HepG2 (cell line): ENCODE data around the gene CIITA. TPM values are rescaled to one million over a fixed set of nuclear protein-coding genes. Genes with fewer than 3 reads are reported as not detected.

Source experiments
- ATM ChIP-seq: fragments of 450-650 bp; IDR thresholded peaks from 2 replicates; pipeline ENCODE4 v1.7.1; 2017; ENCODE audit warnings: mild to moderate bottlenecking, borderline replicate concordance
- ATRX ChIP-seq: sonication (generic); formaldehyde crosslinking; IDR thresholded peaks from 2 replicates; pipeline ENCODE4 v1.4.0; 2020; ENCODE audit warnings: missing genetic modification reagents, borderline replicate concordance
- BATF2 ChIP-seq: sonication (generic); formaldehyde crosslinking; IDR thresholded peaks from 2 replicates; pipeline ENCODE4 v1.8.0; 2022; ENCODE audit warnings: mild to moderate bottlenecking, missing genetic modification reagents, moderate library complexity
- CREB1 ChIP-seq, 2 experiments: fragments of 450-650 bp in 1 of 2; IDR thresholded peaks; 2 replicates each; pipeline ENCODE4 v1.6.1; 2016 to 2017; ENCODE audit warnings: control low read depth in 1 of 2, mild to moderate bottlenecking in 1 of 2, missing compliant biosample characterization in 1 of 2, missing genetic modification characterization in 1 of 2
- GMEB2 ChIP-seq: IDR thresholded peaks from 2 replicates; pipeline ENCODE4 v1.6.1; 2016; ENCODE audit warnings: missing biosample characterization, missing genetic modification reagents, low read depth
- HMG20A ChIP-seq: IDR thresholded peaks from 2 replicates; pipeline ENCODE4 v1.6.1; 2016; ENCODE audit warnings: borderline replicate concordance
- IRF9 ChIP-seq: sonication (generic); formaldehyde crosslinking; IDR thresholded peaks from 2 replicates; pipeline ENCODE4 v1.8.0; 2022; ENCODE audit warnings: missing genetic modification reagents, mild to moderate bottlenecking, borderline replicate concordance
- RARG ChIP-seq: sonication (generic); formaldehyde crosslinking; IDR thresholded peaks from 2 replicates; pipeline ENCODE4 v1.4.0; 2020; ENCODE audit warnings: low read depth, mild to moderate bottlenecking, missing genetic modification reagents
- SP2 ChIP-seq: sonication (generic); formaldehyde crosslinking; IDR thresholded peaks from 2 replicates; pipeline ENCODE4 v1.5.1; 2020; ENCODE audit warnings: mild to moderate bottlenecking, missing genetic modification reagents
- STAT6 ChIP-seq: sonication (generic); formaldehyde crosslinking; IDR thresholded peaks from 2 replicates; pipeline ENCODE4 v1.4.0; 2020; ENCODE audit warnings: missing genetic modification reagents, mild to moderate bottlenecking, borderline replicate concordance
- TFAP4 ChIP-seq: sonication (generic); IDR thresholded peaks from 2 replicates; pipeline ENCODE4 v1.6.1; 2016; ENCODE audit warnings: low read depth, borderline replicate concordance
- TRIM22 ChIP-seq: fragments of 450-650 bp; IDR thresholded peaks from 2 replicates; pipeline ENCODE4 v1.6.1; 2017
- ZBTB20 ChIP-seq: sonication (generic); formaldehyde crosslinking; IDR thresholded peaks from 2 replicates; pipeline ENCODE4 v1.8.1; 2023; ENCODE audit warnings: missing genetic modification reagents, low read depth, mild to moderate bottlenecking, borderline replicate concordance
- ZFP1 ChIP-seq: IDR thresholded peaks from 2 replicates; pipeline ENCODE4 v1.6.1; 2016
- ZMYM2 ChIP-seq: sonication (generic); formaldehyde crosslinking; IDR thresholded peaks from 2 replicates; pipeline ENCODE4 v1.8.0; 2022; ENCODE audit warnings: mild to moderate bottlenecking, missing genetic modification reagents
- ZNF317 ChIP-seq: sonication (generic); formaldehyde crosslinking; IDR thresholded peaks from 2 replicates; pipeline ENCODE4 v1.5.0; 2020; ENCODE audit warnings: mild to moderate bottlenecking, missing genetic modification reagents
- ZNF382 ChIP-seq: sonication (generic); formaldehyde crosslinking; IDR thresholded peaks from 2 replicates; pipeline ENCODE4 v1.5.0; 2020; ENCODE audit warnings: missing genetic modification reagents, mild to moderate bottlenecking, borderline replicate concordance
- polyA plus RNA-seq, 8 experiments: library from polyadenylated mRNA; depleted of rRNA in 3 of 8; stranded (reverse) in 7 of 8; unstranded in 1 of 8; fragments of >200 nt; fragmentation: Illumina TruSeq in 4 of 8; extraction: Trizol in 4 of 8; gene quantifications; 2 replicates each; pipeline versions ENCODE4 v1.2.1 to v1.2.3, GENCODE V29; 2011 to 2016; ENCODE audit warnings: low read depth in 4 of 8, missing spikeins in 1 of 8, mixed read lengths in 1 of 8; ENCODE audit not compliant: insufficient read depth in 1 of 8
- total RNA-seq, 5 experiments: library from RNA; depleted of rRNA; stranded (reverse); fragments of >200 nt; fragmentation: Illumina TruSeq; extraction: Trizol; gene quantifications; 2 replicates each; pipeline ENCODE4 v1.2.3, GENCODE V29; 2016; ENCODE audit warnings: low read depth in 1 of 5
- TF ChIP-seq, protein P1 (sequence below): sonication (generic); formaldehyde crosslinking; conservative IDR thresholded peaks from 2 replicates; pipeline ENCODE4 v1.4.0; 2020; ENCODE audit warnings: missing genetic modification reagents

The CIITA gene
- total and polyA plus RNA-seq, 2 of the 13 experiments (the other 11 are each of a cell fraction or from before 2014, with no cell fraction given): 0.08 to 0.09 TPM

DNA sequence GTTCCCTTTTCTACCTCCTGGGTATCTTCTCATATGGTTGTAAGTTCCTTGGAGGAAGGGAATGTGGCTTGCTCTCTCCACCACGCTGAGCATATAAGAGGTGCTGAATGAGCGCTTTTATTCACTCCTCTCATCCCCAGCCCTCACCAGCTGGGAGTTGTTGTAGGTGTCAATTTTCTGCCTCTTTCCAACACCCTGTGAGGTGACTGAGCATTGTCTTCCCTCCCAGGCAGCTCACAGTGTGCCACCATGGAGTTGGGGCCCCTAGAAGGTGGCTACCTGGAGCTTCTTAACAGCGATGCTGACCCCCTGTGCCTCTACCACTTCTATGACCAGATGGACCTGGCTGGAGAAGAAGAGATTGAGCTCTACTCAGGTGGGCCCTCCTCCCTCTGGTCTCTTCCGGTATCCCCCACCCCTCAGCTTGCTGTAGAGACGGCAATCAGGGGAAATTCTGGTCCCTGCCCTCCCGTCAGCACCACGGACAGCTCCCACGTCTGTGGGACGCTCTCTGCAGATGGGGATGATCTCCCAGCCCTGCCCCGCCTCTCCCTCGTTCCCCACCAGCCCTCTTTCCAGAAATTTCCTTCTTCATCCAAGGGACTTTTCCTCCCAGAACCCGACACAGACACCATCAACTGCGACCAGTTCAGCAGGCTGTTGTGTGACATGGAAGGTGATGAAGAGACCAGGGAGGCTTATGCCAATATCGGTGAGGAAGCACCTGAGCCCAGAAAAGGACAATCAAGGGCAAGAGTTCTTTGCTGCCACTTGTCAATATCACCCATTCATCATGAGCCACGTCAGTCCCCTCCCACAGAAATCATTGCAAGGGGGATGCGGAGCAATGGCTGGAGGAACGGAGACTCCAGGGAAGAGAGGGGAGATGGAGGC, 18.3 kb downstream of the CIITA start (continued):
- no peak for TF ChIP-seq TRIM22
- TF ChIP-seq ZNF382 (CRISPR knock-in tag): no peak
- peak; percentile 90 for TF ChIP-seq IRF9
- 0 out of 2 replicates have a peak, but pooled peaks have one; percentile 37 for TF ChIP-seq ZFP1 (CRISPR knock-in tag)
- no peak for TF ChIP-seq CREB1 (IDR thresholded peaks at IDR 0.05)
- TF ChIP-seq CREB1 (CRISPR knock-in tag; IDR thresholded peaks at IDR 0.05): no peak
- peak; percentile 92 for TF ChIP-seq BATF2 (CRISPR knock-in tag)
- TF ChIP-seq, protein P1, sequence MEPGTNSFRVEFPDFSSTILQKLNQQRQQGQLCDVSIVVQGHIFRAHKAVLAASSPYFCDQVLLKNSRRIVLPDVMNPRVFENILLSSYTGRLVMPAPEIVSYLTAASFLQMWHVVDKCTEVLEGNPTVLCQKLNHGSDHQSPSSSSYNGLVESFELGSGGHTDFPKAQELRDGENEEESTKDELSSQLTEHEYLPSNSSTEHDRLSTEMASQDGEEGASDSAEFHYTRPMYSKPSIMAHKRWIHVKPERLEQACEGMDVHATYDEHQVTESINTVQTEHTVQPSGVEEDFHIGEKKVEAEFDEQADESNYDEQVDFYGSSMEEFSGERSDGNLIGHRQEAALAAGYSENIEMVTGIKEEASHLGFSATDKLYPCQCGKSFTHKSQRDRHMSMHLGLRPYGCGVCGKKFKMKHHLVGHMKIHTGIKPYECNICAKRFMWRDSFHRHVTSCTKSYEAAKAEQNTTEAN (CRISPR knock-in tag): 0 out of 2 replicates have a peak, but pooled peaks have one; percentile 78
- TF ChIP-seq GMEB2 (CRISPR knock-in tag): no peak
- peak; percentile 86; the same call in 1 of the 2 replicates for TF ChIP-seq ZBTB20 (CRISPR knock-in tag)
- no peak for TF ChIP-seq ZMYM2 (CRISPR knock-in tag)
- peak; percentile 79; the same call in 1 of the 2 replicates for TF ChIP-seq ZNF317 (CRISPR knock-in tag)
- TF ChIP-seq RARG (CRISPR knock-in tag): no peak
- TF ChIP-seq HMG20A (CRISPR knock-in tag): peak; percentile 36; the same call in 1 of the 2 replicates
- no peak for TF ChIP-seq TFAP4
- no peak for TF ChIP-seq SP2
- TF ChIP-seq ATM: no peak
- no peak for TF ChIP-seq STAT6 (CRISPR knock-in tag)
- TF ChIP-seq ATRX (CRISPR knock-in tag): 0 out of 2 replicates have a peak, but pooled peaks have one; percentile 43
